Right lobe of liver (tissue), 6 donors: ENCODE results near the gene C17orf100. TPM values are rescaled to one million over a fixed set of nuclear protein-coding genes. Genes with fewer than 3 reads are reported as not detected.

Experiments used
- ATAC-seq, 4 donors: fragments of 200-7000 bp; cut with Tn5 transposase; one replicate each; pipeline ENCODE4 v1.9.1; 2020; ENCODE audit warnings: mild to moderate bottlenecking in 4 of 4, moderate library complexity in 4 of 4
- DNase-seq, 3 donors: peaks; one replicate each; pipeline ENCODE4 v3.0.0-alpha.2; 2020
- H3K27ac ChIP-seq, 3 donors: fragments of 200-600 bp; one replicate each; pipeline ENCODE4 v1.8.0; 2022
- H3K27me3 ChIP-seq, 2 donors: fragments of 200-600 bp; one replicate each; pipeline ENCODE4 v1.8.0; 2022
- H3K36me3 ChIP-seq, 4 donors: fragments of 200-600 bp; sonication (generic) in 1 of 4; one replicate each; pipeline versions ENCODE4 v1.5.1 to v1.8.0; 2017 to 2022; ENCODE audit warnings: control low read depth in 1 of 4
- H3K4me1 ChIP-seq, 4 donors: fragments of 200-600 bp; sonication (generic) in 1 of 4; one replicate each; pipeline versions ENCODE4 v1.5.1 to v1.8.0; 2017 to 2022; ENCODE audit warnings: control low read depth in 1 of 4
- H3K4me3 ChIP-seq, 3 donors: fragments of 200-600 bp; one replicate each; pipeline ENCODE4 v1.8.0; 2022
- H3K9me3 ChIP-seq, 4 donors: fragments of 200-600 bp; sonication (generic) in 1 of 4; one replicate each; pipeline versions ENCODE4 v1.5.1 to v1.8.0; 2017 to 2022; ENCODE audit warnings: control low read depth in 1 of 4
- CTCF ChIP-seq, 4 donors: fragments of 200-600 bp in 3 of 4; fragments of 450-650 bp in 1 of 4; IDR thresholded peaks; one replicate each; pipeline versions ENCODE4 v1.5.1 to v1.8.0; 2016 to 2022; ENCODE audit warnings: antibody characterized with exemption in 4 of 4, mild to moderate bottlenecking in 2 of 4
- POLR2A ChIP-seq: fragments of 450-650 bp; IDR thresholded peaks from one replicate; pipeline ENCODE4 v1.6.1; 2017; ENCODE audit warnings: antibody characterized with exemption, mild to moderate bottlenecking
- WGBS: methylation state at CpG from one replicate; pipeline ENCODE4 v1.1.6; 2018; ENCODE audit warnings: low coverage, low lambda C conversion rate; ENCODE audit not compliant: insufficient coverage; ENCODE audit errors: missing lambda C conversion rate; 5-methylcytosine and 5-hydroxymethylcytosine counted together
- intact Hi-C, 2 donors: fragments of 100-400 bp; cut with DNase I; formaldehyde crosslinking; loops; one replicate each; pipeline versions ENCODE4 v1.11.2 to v1.14.1; 2022
- total RNA-seq, 6 experiments: library from RNA; depleted of rRNA in 2 of 6; stranded (reverse); fragments of >200 nt in 2 of 6; fragmentation: NEBNext Ultra II Directional in 3 of 6; extraction: Animal tissue kit (Norgen Biotek cat#: 25700) in 3 of 6; gene quantifications; one replicate each; pipeline versions ENCODE4 v1.1.0 to v1.2.4, GENCODE V29; 2016 to 2023
- donor health status: DM: no; HTN: yes; CAD: no.
- donor health status: DM: no; HTN: no; CAD: no.
- donor health status: DM: no; HTN: no; CAD: no.
- donor health status: DM: no; HTN: yes; CAD: no.
- donor health status: DM: no; HTN: yes; CAD: no.

The C17orf100 gene
- total RNA-seq, 6 experiments from 2014 or later: 1.2 to 4.0 (median 1.9) TPM

- Histone ChIP-seq H3K27ac (no peak overlapping the region), H3K4me1 (peaks cover 0 to 21% (median 3%) of the 10 kb centered on the region in 4 donors), H3K27me3 (no peaks in the 10 kb centered on the region), H3K9me3 (no peaks in the 10 kb centered on the region), H3K36me3 (no peaks in the 10 kb centered on the region), H3K4me3 (no peak overlapping the region)
- peak in 1 of 3 donors; percentile 65 for DNase-seq
- intact Hi-C loops: no loop called here
- WGBS: 40% methylated on average over 2 of the region's 16 CpGs
- TF ChIP-seq CTCF (IDR thresholded peaks at IDR 0.05) (no peak), POLR2A (no peak)
- peak; percentile 68 to 90 (median 84) for ATAC-seq
Observed at GRCh38 chr17:6677158-6677831, 25.7 kb downstream of the C17orf100 start.

- no peak overlapping the region for H3K27ac ChIP-seq
- H3K36me3 ChIP-seq: no peaks in the 10 kb centered on the region
- no peaks in the 10 kb centered on the region for H3K9me3 ChIP-seq
- no peaks in the 10 kb centered on the region for H3K27me3 ChIP-seq
- intact Hi-C loops: no loop called here
- peaks cover 0 to 25% (median 3%) of the 10 kb centered on the region in 4 donors for H3K4me1 ChIP-seq
- no peak for DNase-seq
- no peak overlapping the region for H3K4me3 ChIP-seq
- ATAC-seq: no peak
- TF ChIP-seq POLR2A: no peak
- TF ChIP-seq CTCF (IDR thresholded peaks at IDR 0.05): no peak
- WGBS: no CpG with 5 or more reads among the region's 7 CpGs
Observed at GRCh38 chr17:6677946-6678345, 26.4 kb downstream of the C17orf100 start.

GRCh38 chr17:6679241-6679640, 27.7 kb downstream of the C17orf100 start:
- peaks cover 0 to 38% (median 9%) of the 10 kb centered on the region in 4 donors for H3K4me1 ChIP-seq
- intact Hi-C loops: no loop called here
- WGBS: 75% methylated on average over 6 of the region's 6 CpGs
- TF ChIP-seq POLR2A (no peak), CTCF (IDR thresholded peaks at IDR 0.05) (no peak)
- DNase-seq: peak in 1 of 3 donors; percentile 14
- H3K27me3 ChIP-seq: no peaks in the 10 kb centered on the region
- no peak for ATAC-seq
- H3K36me3 ChIP-seq: no peaks in the 10 kb centered on the region
- no peak overlapping the region for H3K4me3 ChIP-seq
- no peaks in the 10 kb centered on the region for H3K9me3 ChIP-seq
- H3K27ac ChIP-seq: no peak overlapping the region

GRCh38 chr17:6681176-6681575, 29.6 kb downstream of the C17orf100 start:
- DNase-seq (peak in 1 of 3 donors; percentile 26), ATAC-seq (no peak)
- no peak overlapping the region for H3K27ac ChIP-seq
- peaks cover 0 to 57% (median 13%) of the 10 kb centered on the region in 4 donors for H3K4me1 ChIP-seq
- TF ChIP-seq POLR2A: no peak
- no peak for TF ChIP-seq CTCF (IDR thresholded peaks at IDR 0.05)
- no peaks in the 10 kb centered on the region for H3K27me3 ChIP-seq
- no peaks in the 10 kb centered on the region for H3K9me3 ChIP-seq
- intact Hi-C loops: no loop called here
- no peaks in the 10 kb centered on the region for H3K36me3 ChIP-seq
- H3K4me3 ChIP-seq: no peak overlapping the region
- WGBS: 40% methylated on average over 4 of the region's 4 CpGs
